ENCODE results near the gene C17orf67.

- TF ChIP-seq CTCF (IDR thresholded peaks at IDR 0.05): no peak
- no peak for TF ChIP-seq POLR2A (IDR thresholded peaks at IDR 0.05)
- TF ChIP-seq POLR2AphosphoS5 (IDR thresholded peaks at IDR 0.05; ENCODE audit: insufficient read depth in 1 of 2, low read depth in 1 of 2): no peak
These were observed 47.6 kb downstream of the C17orf67 start for GRCh38 chr17:56785997-56786680.
